Fibroblast of gingiva (primary cell): Measurements from ENCODE around the gene IL18.
"Not testable (repeated sequence)": the region's sequence is repeated elsewhere in the genome, so short reads cannot be mapped to it uniquely, and the experiment has no call there.

Experiments used
- DNase-seq: peaks from one replicate; pipeline ENCODE4 v3.0.0-alpha.2; 2011; ENCODE audit warnings: low read depth

IL18 gene

DNA sequence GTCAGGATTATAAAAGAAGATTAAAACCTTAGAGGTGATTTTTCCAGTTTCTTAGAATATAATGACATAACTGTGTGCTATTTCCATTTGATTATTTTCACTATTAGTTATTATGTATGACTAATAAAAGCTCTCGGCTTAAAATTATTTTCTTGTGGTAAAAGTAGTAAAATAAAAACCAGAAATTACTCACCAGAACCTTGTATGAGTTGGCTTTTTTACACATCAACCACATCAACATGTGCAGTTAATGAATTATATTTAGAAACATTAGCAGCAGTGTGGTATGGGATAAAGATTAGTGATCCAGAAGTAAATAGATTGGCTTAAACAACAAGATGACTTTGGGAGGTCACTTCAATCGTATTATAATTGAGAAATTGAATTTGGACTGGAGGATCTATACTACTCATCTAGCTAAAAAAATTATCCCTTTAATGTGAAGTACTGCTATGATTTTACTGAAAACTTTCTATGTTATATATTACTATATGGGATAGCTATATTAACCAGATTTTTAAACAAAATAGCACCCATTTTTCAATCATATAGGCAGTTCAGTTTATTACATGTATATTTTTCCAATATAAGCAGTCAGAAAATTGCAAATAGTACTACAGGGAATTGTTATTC lies 8.6 kb upstream of the IL18 start:
- DNase-seq: peak; percentile 1

DNA sequence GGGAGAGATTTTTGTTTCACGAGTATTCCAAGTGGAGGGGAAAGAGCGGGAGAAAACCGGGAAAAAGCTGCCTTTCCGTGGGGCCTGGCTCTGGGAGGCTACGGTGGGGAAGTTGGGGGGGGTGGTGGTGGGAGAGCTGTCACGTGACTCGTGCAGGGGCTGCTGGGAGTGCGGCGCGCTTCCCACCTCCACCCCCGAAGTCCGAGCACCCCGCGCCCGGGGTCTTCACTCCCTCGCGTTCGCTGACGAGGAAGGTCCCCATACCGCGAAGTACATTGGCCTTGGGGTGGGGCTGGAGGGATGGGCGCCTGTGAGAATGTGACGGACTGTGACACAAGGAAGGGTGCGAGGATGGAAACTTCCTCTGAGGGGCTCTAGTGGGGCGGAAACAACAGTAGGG lies 3.3 kb upstream of the IL18 start, which contains the start of gene TEX12:
Gene TEX12, plus strand, starts transcription at position 228 of the 400 bp plus-strand sequence. CDS start 1,897 bp downstream, outside the sequence.
- DNase-seq: no peak

DNA sequence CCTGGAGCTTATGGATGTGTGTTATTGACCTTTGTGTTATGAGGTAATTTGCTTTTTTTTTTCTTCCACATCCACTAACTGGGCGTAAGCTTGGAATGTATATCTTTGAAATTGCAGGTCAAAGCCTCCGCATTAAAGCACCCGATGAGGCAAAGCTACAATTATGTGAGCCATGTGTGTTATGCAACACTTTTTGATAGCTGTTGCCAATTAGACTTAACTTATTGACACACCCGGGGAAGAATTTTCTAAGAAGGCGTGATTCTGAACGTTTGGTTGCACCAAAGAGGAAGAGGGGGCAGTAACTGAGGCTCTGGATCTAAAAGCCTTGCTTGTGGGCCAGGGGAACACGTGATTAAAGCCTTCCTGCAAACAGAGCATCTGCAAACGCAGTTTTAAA lies 2.7 kb upstream of the IL18 start:
- no peak for DNase-seq

DNA sequence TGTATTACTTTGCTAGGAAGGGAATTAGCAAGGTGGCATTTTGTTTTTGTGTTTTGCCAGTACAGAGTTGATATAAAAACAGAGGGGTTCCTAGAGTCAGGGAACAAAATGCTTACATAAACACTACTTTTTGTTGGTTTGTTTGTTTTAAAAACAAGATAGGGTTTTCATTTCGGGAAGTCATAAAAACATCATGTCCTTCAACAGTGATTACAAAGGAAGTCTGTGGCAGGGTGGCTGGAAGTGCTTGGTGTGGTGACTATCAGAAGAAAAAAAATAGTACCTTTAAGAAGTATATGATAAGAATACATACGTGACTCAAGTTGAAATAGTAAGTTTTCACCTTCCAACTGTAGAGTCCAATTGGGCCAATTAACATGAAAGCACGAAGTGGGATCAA lies 1.2 kb upstream of the IL18 start:
- DNase-seq: no peak

DNA sequence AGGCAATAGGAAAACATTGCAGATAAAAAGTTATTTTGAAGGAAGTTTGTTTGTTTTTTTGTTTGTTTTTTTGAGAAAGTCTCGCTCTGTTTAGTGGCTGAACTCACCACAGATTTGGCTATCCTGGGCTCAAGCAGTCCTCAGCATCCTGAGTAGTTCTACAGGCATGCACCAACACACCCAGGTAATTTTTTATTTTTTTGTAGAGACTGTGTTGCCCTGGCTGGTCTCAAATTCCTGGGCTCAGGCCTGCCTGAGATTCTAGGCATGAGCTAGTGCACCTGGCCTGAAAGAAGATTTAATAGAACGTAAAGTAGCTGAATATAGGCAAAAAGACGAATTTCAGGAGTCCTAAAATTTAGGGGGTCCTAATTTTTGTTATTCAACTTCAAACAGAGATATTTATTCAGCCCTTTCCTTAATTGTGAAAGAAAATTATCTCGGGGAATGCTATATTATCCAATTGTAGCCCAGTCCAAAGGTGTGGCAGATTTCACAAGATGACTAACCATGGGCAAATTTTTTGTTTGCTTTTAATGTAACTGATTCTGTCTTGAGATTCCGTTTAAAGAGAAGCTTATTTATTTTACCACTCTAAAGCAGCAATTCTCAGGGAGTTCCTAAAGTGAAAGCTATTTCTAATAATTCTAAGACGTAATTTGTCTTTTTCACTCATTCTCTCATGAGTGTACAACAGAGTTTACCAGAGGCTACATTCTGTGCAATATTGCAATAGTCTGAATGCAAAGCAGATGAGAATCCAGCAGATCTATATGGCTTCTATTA lies 940 bp downstream of the IL18 start:
- peak; percentile 31 for DNase-seq

DNA sequence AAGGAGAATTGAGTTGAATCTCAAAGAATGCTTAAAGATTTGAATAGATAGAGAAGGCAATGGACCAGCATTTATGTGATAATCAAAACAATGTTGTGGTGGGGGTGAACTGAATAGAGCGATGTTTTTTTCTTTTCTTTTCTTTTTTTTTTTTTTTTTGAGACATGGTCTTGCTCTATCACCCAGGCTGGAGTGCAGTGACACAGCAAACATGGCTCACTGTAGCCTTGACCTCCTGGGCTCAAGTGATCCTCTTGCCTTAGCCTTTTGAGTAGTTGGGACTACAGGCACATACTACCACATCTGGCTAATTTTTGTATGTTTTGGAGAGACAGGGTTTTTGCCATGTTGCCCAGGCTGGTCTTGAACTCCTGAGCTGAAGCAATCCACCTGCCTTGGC lies 1.7 kb downstream of the IL18 start:
- not testable (repeated sequence) for DNase-seq

DNA sequence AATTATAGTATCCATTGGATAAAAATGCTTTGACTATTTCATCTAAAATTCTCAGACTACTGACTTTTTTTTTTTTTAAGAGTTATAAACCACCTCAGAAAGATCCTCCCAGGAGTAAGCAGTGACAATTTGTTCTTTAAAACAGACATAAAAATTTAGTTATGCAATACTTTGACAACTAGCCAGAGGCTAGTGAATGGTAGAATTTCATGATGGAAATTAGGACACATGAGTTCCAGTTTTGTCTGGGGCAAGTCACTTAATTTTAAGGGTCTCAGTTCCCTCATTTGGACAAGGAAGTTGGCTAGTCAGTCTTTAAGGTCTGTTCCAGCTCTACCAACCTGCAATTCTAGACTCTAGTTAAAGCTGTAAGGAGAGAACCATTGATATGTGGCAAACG lies 2.9 kb downstream of the IL18 start:
- peak; percentile 2 for DNase-seq

DNA sequence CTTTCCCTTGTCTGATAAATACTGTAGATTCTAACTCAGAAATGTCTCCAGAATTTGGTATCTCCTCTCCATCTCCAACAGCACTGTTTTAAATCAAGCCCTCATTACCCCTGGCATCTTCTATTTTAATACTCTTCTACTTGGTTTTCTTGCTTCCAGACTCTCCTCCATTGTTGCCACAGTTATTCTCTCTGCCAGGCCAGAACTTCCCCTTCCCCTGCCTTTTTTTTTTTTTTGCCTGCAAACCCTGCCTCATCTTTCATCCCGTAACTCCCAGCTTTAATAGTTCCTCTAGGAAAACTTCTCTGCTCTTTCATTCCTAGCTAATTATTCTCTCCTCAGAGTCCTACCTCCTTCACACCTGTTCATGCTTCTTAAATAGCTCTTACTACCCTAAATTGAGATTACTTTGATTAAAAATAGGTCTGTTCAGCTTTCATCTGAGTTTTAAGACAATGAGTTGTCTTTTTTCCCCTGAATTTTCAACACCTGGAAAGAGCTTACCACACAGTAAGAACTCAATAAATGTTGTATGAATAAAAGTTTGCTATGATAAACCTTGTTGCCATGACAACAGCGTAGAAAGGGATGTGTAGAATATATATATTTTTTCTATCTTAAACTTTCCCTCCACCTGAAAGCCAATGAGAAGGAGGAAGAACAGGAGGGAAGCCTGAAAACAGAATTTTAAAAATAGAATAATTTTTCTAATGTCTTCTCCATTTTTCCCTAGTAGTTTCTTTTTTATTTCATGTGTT lies 3.6 kb downstream of the IL18 start:
- no peak for DNase-seq

DNA sequence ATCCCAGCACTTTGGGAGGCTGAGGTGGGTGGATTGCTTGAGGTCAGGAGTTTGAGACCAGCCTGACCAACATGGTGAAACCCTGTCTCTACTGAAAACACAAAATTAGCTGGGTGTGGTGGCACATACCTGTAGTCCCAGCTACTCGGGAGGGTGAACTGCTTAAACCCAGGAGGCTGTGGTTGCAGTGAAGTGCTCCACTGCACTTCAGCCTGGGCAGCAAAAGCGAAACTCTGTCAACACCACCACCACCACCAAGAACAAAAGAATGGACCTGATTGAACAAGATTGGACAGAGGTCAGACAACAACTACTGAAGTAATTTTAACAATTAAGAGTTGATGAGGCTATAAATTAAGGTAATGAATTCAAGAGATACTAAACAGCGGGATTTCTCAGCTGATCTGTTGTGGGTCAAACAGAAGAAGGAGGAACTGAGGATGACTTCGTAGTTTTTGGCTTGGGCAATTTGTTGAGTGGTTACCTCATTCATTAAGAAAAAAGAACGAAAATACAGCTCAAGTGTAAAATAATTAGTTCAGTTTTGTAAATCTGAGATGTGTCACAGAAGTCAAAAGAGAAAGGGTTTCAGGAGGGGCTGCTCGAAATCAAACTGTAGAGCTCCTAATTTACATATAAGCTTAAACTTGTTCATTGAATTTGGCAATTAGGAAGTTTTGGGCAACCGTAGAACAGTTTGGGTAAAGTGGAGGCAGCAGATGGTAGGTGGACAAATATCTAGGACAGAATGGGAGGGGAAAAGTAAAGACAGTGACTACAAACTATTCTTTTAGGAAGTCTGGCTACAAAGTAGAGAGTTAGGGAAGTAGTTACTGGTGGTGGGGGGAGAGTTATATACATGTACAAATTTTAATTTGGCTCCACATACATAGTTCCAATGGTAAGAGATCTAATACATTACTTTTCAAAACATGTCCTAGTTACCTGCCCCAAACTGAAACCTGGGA lies 4.5 kb downstream of the IL18 start:
- DNase-seq: no peak

DNA sequence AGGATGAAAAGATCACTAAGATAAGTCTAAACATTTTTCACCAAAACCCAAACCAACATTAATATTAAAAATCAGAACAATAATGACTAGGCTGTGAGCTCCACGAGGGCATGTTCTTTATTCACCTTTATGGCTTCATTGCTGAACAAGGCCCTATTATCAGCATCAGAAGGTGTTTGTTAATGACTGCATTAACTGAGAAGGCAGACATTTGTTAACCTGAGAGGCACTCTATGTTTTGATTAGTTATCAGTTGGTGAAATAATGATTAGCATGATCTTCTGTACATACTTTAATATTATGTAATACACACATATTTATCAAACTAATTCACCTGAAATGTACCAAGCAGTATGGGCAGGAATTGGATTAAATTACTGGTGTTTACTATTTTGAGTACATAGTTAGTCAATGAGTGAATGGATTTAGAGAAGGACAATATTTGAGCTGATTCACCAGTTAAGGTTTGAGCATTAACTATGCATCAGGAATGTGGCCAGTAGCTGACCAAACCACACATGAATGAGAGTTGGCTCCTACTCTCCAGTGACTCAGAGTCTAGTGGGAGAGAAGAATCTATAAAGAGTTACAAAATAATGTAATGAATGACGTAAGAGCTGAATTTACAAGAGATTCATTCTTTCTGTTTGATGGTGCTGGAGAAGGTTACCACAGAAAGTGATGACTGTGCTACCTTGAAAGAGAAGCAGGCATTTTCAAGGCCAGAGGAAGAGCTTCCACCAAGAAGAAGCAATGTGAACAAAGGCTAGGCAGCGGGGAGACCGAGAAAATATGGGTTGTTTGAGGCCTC lies 6.7 kb downstream of the IL18 start:
- DNase-seq: peak; percentile 94

DNA sequence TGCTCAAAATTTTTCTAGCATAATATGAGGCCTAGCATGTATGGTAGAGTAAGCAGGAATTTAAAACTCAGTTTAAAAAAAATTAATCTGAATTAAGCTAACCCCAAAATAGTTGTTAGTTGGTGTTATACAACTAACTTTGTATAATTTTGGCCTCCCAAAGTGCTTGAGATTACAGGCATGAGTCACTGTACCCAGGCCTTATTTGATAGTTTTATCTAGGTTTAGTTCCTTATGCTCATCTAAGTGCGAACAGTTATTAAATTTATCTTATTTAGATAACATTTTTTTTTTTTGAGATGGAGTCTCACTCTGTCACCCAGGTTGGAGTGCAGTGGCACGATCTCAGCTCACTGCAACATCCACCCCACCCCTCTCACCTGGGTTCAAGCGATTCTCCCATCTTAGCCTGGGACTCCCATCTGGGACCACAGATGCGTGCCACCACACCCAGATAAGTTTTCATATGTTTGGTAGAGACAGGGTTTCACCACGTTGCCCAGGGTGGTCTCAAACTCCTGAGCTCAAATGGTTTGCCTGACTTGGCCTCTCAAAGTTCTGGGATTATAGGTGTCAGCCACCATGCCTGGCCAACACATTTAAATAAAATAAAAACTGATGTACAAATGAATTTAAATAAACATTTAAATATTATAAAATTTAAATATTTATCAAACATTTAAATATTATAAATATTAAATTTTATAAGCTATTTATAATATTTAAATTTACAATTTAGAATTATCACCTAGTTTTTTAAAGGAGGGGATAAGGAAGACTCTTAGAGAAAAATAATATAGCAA lies 7.5 kb downstream of the IL18 start:
- DNase-seq: no peak

DNA sequence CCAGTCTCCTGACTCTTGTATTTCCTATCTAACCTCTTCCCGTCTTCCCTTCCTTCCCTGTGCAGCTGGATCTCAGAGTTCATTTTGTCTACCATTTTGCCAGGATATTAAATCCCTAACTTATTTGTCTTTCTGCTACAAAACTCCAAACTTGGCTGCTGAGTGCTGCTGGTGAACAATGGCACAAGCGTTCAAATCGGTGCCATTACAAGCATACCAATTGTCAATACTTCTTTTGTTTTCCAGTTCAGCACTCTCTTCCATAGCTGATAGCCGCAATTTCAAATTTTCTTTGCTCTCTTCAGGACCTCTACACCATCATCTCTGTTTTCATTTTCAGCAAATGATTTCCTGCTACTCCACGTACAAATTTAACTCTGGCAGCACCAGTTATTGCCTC lies 13.4 kb downstream of the IL18 start:
- no peak for DNase-seq

DNA sequence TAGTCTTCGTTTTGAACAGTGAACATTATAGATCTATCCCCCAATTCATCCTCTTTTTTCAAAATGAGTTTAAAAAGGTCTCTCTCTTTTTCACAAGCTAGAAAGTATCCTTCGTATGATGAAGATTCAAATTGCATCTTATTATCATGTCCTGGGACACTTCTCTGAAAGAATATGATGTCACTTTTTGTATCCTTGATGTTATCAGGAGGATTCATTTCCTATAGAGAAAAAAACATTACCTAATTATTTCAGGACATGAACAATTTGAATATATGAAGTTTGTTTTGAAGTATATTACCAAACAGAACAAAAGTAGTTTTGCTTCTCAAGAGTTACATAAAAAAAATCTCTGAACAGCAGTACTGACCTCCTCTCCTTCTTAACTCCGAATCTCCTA lies 20.3 kb downstream of the IL18 start:
- no peak for DNase-seq

DNA sequence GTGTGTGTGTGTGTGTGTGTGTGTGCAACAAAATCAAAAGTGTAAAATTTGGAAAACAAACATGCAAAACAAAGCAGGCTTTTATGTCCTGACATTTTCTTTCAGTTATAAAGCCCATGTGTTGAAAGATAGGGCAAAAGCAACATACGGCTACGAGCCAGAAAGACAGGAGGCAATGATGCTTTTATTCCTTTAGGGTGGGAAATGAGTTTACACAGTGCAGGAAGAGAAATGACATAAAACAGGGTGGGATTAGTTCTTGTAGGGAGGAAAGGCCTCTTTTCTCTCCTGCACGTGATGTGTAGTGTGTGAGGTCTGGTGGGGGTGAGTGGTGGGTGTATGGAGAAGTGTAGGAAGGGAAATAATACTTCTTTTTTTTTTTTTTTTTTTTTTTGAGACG lies 29.4 kb downstream of the IL18 start:
- no peak for DNase-seq

DNA sequence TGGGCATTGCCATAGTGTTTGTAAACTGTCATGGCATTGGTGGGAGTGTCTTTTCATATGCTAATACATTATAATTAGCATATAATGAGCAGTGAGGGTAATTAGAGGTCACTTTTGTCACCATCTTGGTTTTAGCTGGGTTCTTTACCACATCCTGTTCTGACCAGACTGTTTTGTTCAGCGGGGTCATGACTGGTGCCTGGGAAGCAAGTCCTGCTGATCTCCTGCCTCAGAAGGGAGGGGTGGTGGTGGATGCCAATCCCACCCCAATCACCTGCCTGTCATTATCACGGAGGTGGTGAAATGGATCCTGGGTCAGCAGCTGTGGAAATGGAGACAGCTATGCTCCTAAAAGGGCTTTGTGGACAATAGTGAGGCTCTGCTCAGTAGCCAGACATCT lies 31.2 kb downstream of the IL18 start:
- no peak for DNase-seq

DNA sequence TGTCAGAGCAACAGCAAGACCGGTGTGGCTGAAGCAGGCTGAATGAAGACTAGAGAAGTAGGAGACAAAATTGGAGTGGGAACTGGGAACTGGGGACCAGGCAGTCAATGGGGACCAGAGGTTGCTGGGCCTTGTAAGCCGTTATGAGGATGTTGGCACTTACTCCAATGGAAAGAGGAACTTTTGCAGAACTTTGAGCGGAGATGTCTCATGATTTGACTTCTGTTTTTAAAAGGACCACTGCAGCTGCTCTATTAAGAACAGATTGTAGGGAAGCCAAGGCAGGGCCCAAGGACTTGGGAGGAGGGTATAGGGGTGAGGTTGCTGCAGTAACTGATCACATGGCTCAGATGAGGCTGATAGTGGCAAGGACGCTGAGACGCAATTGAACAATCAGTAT lies 34.2 kb downstream of the IL18 start:
- DNase-seq: no peak

DNA sequence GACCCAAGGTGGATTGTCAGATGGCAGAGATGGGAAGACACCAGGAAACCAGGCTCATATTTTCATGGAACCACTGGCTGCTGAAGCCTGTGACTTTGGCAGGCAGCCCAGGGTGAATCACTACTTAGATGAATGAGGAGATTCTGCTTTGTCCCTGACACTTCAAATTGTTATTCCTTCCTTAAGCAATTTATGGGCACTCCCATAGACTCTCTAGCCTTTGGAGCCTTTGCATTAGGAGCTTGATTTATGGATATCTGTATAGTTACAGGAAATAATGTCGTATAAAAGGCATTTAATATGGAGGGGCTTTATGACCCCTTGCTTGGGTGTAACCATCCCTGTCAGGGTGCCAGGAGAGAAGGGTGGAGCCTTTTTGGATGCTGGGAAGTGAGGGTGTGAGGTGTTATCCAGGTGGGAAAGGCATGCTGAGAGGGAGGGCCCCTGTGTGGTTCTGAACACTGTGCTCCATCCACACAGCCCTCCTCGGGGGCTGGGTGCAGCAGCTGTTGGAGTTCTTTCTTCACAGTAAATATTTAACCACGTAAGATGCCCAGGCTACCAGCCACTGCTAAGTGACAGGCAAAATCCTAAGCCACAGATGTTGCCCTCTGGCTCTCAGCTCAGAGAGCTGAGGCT lies 35.3 kb downstream of the IL18 start:
- peak; percentile 60 for DNase-seq

DNA sequence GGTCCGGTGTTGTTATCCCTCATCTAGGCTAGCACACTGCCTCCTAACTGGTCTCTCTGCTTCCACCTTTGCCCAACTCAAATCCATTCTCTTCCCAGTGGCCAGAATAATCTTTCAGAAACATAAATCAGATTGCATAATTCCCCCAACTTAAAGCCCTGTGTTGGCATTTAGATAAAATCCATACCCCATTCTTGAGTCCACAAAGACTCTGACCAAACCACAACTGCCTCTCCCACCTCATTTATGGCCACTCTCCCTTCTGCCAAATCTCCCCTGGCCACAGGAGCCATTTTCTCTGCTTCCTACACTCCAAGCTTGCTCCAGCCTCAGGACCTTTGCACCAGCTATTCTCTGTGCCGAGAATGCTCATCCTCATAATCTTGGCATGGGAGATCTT lies 36.8 kb downstream of the IL18 start:
- no peak for DNase-seq

DNA sequence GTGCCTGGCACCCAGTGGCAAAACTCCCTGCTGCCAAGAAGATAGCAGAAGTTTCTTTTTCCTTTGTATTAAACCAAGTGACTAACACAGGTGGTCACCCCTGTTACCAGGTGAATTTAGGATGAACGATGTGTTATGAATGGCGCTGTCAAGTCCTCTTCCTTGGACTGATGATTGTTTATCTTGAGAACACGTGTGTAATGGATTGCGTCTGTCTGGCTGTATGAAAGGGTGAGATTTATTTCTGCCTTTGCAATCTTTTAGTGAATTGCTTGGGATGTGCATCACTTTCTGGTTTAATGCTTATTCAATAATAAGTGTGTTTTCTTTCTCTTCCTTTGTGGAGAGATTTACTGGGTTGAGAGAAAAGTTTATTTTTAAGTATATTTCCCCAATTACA lies 40.8 kb downstream of the IL18 start:
- DNase-seq: no peak
